Stimulated activated CD8-positive, alpha-beta memory T cell treated with anti-CD3 and anti-CD28 coated beads, Interleukin-12 subunit alpha, Interleukin-12 subunit beta, amount 100 ng/mL, for 24 hours (primary cell): ENCODE data around the gene RTCA.
"Not testable (repeated sequence)": the region's sequence is repeated elsewhere in the genome, so short reads cannot be mapped to it uniquely, and the experiment has no call there.

Experiments
- DNase-seq: peaks from one replicate; pipeline ENCODE4 v3.0.0-alpha.2; 2020; ENCODE audit errors: extremely low read depth

The RTCA gene

DNA sequence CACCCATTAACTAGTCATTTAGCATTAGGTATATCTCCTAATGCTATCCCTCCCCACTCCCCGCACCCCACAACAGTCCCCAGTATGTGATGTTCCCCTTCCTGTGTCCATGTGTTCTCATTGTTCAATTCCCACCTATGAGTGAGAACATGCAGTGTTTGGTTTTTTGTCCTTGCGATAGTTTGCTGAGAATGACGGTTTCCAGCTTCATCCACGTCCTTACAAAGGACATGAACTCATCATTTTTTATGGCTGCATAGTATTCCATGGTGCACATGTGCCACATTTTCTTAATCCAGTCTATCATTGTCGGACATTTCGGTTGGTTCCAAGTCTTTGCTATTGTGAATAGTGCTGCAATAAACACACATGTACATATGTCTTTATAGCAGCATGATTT is 7.6 kb upstream of the RTCA start:
- not testable (repeated sequence) for DNase-seq

DNA sequence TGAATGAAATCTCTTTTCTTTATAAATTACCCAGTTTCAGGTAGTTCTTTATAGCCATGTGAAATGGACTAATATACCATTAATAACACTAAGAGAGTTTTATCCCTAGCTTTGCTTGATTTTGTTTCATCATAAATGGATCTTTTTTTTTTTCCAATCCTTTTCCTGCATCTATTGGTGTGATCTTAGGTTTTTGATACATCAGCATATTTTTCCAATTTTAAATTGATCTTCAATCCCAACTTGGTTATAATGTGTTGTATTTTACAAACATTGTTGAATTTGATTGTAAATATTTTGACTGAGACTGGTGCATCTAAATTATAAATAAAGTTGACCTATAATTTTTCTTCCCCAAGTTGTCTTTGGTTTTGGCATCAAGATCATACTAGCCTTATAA is 4.3 kb upstream of the RTCA start:
- DNase-seq: no peak

DNA sequence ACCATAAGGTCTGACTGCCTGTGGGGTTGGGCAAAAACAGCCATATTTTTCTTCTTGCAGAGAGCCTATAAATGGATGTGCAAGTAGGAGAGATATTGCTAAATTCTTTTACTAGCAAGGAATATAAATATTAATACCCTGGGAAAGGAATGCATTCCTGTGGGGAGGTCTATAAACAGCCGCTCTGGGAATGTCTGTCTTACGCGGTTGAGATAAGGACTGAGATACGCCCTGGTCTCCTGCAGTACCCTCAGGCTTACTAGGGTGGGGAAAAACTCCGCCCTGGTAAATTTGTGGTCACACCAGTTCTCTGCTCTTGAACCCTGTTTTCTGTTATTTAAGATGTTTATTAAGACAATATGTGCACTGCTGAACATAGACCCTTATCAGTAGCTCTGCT is 1.9 kb upstream of the RTCA start:
- DNase-seq: not testable (repeated sequence)

DNA sequence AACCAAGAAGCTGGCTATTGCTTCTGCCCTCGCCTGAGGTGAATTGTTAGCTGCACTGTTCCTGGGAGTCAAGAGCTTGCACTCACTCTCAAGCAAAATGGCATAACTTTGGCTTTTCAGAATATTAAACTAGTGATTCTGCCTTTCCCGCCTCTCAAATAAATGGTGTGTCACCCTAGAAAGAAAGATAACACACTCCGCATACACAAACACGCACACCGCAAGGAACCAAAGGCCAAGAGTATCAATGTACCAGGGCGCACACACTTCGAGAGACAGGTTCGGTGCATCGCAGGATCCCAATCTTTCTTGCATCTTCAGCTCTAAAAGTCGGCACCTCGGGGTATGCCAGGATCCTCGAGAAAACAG is 470 bp upstream of the RTCA start:
- DNase-seq: no peak

DNA sequence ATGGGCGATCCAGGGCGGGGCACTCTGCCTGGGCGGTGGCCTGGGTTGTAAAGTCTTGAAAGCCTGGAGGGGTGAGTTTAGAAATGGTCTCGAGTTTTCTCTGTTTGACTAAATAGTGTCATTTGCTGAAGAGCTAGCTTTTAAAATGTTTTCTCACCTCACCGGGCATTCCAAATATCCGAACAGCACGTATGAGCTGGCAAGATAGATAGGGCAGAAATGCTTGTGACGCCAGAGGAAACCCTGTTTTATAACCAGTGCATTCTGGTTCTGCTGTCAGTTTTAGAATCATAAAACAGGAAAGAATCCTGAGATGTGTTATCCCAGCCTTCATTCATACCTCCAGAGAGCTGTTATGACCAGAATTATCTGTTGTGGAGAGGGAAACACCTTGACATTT is 725 bp downstream of the RTCA start:
- no peak for DNase-seq

DNA sequence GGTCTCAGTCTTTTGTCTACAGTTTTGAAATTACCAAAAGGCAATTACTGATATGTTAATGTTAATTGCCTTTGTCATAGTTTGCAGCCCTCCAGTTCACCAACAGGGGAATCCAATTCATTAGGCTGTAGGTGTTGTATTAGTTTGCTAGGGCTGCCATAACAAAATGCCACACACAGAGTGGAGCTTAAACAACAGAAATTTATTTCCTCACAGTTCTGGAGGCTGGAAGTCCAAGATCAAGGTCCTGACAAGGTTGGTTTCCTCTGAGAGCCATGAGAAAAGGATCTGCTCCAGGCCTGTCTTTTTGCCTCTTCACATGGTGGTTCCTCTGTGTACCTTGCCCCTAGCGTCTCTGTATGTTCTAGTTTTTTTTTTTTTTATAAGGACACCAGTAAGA is 1.3 kb downstream of the RTCA start:
- no peak for DNase-seq

DNA sequence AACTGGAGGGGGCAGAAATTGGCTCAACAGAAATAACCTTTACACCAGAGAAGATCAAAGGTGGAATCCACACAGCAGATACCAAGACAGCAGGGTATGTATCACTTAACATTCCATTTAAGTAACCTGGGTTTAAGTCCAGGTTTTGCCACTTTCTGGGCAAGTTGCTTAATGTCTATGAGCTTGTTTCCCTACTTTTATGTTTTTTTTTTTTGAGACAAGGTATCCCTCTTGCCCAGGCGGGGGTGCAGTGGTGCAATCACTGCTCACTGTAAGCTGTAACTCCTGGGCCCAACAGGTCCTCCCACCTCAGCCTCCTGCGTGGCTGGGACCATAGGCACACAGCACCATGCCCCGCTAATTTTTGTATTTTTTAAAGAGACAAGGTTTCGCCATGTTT is 2.2 kb downstream of the RTCA start:
- DNase-seq: no peak

DNA sequence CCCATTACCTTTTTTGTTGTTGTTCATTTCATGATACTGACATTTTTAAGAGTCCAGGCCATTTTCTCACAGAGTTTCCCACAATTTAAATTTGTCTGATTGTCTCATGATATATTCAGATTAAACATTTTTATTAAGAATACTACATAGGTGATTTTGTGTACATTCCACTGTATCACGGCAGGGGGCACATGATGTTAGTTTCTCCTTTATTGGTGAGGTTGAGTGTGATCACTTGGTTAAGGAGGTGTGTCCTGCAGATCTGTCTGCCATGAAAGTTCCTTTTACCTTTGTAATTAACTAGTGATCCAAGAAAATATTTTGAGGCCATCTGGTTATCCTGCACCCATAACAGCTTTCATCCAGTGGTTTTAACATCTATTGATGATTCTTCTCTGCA is 11.8 kb downstream of the RTCA start:
- DNase-seq: no peak

DNA sequence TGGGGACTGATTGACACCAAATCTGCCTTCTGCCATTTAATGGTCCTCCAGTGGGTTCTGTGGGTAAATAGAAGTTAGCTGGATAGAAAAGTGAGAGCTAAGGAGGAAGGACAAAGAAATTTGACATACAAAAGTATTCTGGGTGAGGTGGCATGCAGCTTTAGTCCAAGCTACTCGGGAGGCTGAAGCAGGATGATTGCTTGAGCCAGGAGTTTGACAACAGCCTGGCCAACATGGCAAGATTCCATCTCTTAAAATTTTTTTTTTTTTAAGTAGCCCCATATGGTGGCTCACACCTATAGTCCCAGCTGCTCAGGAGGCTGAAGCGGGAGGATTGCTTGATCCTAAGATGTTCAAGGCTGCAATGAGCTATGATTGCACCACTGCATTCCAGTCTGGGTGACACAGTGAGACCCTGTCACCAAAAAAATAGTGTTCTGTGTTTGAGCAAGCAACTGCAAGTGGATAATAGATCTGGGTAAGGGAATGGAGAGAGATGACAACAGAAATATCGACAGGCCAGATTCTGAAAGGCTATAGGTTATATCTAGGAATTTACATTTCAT is 13.4 kb downstream of the RTCA start:
- no peak for DNase-seq

DNA sequence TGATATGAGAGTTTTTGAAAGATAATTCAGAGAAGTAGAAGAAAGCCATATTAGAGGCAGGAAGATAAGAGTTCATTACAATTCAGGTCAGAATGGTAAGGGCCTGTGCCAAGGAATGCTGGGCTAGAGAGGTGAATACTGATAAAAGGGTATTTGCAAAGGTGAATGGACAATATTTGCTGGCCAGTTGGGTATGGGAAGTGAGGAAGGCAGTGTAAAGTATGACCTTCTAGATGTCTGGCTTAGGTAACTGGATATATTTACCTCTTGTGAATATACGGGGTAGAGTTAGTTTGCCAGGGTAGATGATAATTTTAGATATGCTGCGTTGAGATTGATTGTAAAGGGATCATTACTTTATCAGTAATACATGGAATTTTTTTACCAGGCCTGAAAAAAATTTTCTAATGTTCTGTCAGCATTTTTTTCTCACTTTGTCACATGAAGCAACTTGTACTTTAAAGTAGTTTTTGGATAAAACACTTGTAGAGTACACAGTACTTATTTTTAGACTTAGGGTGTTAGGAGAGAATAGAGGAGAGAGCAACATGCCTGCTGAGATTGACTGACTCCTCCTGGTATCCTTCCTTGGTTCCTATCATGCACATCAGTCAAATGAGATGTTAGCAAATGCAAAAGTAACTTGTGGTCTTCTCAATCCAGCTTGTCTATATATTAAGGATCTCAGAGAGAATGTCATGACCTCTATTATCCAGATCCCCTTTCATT is 14.1 kb downstream of the RTCA start:
- DNase-seq: no peak

DNA sequence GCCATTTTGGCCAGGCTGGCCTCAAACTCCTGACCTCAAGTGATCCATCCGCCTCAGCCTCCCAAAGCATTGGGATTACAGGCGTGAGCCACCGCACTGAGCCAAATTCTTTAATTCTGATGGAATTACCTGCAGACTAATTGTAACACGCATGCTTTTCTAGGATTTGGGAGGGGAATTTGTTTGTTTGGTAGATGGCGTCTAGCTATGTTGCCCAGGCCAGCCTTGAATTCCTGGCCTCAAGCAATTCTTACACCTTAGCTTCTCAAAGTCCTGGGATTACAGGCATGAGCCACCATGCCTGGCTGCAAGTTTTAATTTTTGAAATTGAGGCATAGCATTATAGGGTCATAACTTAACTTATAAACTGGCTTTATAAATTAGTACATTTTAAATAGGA is 18.6 kb downstream of the RTCA start:
- DNase-seq: no peak

DNA sequence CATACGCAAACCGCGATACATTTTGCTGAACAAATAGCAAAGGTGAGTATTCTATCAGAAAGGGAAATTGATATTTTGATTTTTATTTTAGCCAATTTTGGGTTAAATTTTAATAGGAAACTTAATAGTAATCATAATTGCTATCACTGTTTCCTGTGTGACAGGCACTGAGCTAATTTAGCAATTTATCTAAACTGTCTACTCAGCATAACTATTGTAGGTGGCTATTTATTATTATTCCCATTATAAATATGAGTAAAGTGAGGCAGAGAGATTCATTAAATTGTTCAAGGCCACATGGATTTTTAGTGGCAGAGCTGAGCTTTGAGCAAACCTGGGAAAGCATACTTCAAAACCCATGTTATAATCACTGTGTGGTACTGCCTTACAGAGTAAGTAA is 21.1 kb downstream of the RTCA start:
- DNase-seq: no peak

DNA sequence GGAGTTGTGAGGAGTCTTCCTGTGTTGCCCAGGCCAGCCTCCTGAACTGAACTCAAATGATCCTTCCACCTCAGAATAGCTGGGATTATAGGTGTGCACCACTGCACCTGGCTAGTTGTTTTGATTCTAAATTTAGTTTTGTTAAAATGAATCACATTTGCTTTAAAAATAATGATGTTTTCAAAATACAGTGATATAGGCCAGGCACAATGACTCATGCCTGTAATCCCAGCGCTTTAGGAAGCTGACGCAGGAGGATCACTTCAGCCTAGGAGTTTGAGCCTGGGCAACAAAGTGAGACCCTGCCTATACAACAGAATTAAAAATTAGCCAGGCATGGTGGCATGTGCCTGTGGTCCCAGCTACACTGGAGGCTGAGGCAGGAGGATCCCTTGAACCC is 24.3 kb downstream of the RTCA start:
- DNase-seq: no peak

DNA sequence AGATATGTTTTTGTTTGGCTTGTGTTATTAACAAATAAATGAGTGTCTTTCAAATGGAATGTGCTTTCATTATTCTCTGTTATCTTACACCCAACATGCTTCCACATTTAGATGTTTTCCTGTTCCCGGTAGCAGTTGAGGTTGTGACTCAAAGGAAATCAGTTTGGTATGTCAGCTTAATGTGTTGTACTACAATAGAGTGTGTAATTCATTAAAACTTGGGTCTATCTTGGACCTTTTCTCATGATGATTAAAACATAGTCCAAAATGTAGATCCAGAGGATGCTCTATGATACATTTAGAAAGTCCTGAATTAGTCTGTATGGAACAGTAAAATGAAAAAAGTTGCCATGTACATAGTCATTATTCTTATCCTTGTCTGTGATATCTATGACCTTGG is 26.7 kb downstream of the RTCA start:
- DNase-seq: no peak

DNA sequence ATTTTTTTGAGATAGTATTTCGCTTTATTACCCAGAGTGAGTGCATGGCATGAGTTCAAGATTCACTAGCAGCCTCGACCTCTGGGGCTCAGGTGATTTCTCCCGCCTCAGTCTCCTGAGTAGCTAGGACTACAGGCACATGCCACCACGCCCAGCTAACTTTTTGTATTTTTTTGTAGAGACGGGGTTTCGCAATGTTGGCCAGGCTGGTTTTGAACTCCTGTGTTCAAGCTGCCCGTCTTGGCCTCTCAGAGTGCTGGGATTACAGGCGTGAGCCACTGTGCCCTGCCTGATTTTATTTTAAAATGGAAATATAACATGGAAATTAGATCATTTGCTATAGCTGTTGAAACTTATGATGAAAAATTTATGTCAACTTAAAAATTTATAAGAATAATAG is 30.1 kb downstream of the RTCA start:
- DNase-seq: no peak

DNA sequence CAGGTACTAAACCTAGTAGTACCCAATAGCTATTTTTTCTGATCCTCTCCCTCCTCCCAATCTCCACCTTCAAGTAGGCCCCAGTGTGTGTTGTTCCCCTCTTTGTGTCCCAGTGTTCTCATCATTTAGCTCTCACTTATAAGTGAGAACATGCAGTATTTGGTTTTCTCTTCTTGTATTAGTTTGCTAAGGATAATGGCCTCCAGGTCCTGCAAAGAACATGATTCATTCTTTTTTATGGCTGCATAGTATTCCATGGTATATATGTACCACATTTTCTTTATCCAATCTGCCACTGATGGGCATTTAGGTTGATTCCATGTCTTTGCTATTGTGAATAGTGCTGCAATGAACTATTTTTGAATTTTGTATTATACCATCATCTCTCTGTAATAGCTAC is 31.0 kb downstream of the RTCA start:
- DNase-seq: not testable (repeated sequence)

DNA sequence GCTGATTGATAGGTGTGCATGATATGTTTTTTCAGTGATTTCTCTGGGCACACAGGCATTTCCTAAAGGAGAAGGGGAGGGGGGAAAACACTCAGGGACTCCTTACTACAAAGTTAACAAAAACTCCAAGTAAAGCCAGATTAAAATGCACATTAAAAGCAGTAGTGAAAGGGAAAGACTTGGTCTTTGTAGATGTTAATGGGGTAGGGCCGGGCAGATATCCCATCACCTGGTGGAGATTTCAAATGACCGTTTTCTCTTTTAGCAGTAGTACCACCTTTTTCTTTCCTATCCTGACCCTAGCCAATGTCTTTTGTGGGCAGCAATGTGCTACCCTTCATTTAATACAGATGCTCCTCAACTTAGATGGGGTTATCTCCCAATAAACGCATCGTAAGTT is 32.5 kb downstream of the RTCA start:
- DNase-seq: no peak

DNA sequence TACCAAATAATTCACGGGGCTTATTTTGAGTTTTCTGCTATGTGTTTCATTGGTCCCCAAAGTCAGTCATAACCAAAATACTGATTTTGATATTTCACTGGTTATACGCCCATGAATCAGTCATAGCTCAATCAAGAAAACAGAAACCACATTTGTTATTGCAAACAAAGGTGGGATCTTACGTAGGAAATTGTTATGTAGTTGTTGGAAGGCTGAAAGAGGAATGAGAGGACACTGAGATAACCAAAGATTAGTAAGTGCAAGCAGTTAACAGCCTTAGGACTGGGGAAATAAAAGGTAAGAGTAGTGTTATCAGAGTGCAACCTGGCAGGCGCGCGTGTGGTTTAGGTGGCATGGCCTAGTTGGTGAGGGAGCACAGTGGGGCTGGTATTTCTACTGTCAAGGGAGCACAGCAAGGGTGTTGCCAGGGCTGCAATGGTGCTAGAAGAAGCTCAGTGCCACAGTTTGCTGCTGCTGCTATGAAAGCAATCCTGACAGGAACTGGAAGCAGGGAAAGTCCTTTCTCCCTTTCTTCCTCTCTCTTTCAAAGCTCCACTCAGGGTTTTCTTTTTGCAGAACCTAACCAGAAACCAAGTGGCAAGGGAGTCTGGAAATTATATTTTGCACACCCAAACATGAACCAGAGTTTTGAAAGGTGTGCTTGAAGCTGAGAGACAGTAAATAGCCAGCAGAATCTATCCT is 33.7 kb downstream of the RTCA start:
- no peak for DNase-seq

DNA sequence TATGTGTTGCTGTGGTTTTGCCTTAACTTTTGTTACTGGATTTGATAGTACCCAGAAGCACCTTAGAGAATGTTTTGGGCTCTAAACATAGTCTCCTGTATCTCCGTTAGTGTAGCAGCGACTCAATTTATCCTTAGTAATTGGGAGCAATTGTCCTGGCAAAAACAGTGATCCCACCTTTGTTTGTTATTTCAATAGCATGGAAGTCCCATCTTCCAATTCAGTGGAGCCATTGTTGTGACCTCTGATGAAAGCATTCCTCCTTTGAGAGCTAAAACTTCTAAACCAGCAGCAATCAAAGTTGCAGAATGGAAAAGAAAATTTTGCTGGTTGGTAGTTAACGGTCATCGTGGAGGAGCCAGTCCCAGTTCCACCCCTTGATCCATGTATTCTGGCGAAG is 34.7 kb downstream of the RTCA start:
- no peak for DNase-seq

DNA sequence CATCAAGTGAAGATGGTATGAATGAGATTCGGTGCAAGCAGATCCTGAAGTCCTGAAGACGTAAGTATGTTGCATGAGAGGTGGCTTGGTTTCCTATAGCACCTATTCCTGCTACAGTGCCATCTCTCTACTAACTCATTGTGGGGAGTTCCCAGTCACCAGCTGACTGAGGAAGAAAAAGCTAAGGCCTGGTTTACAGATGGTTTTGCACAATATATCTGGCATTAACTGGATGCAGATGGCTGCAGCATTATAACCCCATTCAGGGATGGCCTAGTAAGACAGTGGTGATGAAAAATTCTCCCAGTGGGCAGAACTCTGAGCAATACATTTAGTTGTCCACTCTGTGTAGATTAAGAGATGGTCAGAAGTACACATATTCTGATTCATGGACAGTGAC is 36.7 kb downstream of the RTCA start:
- no peak for DNase-seq

DNA sequence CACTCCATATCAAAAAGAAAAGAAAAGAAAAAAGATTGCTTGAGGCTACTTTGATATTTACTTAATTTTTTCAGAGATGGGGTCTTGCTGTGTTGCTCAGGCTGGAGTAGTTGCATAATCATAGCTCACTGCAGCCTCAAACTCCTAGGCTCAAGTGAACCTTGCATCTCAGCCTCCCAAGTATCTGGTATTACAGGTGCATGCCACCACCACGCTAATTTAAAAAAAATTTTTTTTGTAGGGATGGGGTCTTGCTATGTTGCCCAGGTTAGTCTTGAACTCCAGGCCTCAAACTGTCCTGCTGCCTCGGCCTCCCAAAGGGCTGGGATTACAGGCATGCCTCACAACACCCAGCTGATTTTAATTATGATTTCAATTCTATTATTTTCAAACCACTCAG is 38.2 kb downstream of the RTCA start:
- no peak for DNase-seq

DNA sequence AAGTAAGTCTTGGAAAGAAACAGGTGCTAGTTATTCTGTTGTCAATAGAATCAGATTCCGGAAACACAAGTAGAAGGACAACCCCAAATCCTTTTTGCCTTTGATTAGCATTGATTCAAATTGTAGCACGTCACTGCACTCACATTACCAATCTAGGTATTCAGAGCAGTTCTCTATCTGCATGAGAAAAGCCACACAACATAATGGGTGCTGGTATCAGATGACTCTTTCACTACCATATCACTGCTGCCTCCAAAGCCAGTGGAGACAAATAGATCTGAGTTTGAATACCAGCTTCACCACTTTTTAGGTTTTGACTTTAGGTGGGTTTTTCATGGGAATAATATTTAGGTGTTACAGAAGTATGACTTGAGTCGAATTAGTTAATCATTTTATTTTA is 38.9 kb downstream of the RTCA start:
- no peak for DNase-seq

DNA sequence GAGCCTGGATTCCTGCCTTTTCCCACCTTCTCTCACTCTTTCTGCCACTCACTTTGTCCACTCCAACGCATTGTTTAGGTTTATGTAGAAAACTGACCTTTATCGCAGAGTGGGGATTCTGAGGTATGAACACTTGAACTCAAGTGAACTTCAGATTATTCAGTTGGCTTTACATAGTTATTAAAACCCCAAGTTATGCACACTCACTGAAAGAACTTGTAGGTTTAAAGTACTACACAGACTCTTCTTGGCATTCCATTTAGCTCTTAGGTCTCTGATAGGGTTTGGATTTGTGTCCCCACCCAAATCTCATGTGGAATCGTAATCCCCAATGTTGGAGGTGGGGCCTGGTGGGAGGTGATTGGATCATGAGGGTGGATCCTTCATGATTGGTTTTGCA is 39.9 kb downstream of the RTCA start:
- DNase-seq: no peak
